ENCODE measurements around the gene DIS3L2. TPM values are rescaled to one million over a fixed set of nuclear protein-coding genes. Genes with fewer than 3 reads are reported as not detected.

The DIS3L2 gene
- total and polyA plus RNA-seq, 2 of the 4 experiments (the other 2 are of a cell fraction) = 14.7 to 19.2 TPM

DNA sequence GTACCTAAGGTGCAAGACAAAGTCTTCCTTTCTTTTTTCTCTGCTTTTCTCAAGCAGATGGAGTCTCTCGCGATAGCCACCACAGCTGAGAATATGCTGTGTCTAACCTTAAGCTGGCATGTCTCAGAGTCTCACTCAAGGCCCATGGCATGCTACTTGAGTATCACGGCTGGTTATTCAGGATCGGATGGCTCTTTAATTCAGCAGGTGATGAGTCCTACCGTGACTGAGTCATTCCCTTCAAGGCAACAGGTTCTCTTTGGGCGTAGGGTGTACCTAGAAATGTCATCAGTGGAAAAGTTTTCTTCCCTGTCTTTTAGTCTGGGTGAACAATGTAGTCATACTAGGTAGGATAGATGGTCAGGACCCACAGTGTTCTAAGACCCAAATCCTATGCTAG, 136.2 kb downstream of the DIS3L2 start:
- TF ChIP-seq RAD21 (IDR thresholded peaks at IDR 0.05; ENCODE audit: low read length) (no peak), BHLHE40 (IDR thresholded peaks at IDR 0.05; ENCODE audit: low read depth, low read length) (no peak), MAFK (IDR thresholded peaks at IDR 0.05; ENCODE audit: low read depth, low read length) (no peak), SMC3 (IDR thresholded peaks at IDR 0.05; ENCODE audit: low read depth, low read length) (no peak), MXI1 (IDR thresholded peaks at IDR 0.05; ENCODE audit: borderline replicate concordance, low read depth, low read length) (no peak), CEBPB (IDR thresholded peaks at IDR 0.05; ENCODE audit: low read depth, low read length) (no peak), MAZ (IDR thresholded peaks at IDR 0.05; ENCODE audit: borderline replicate concordance, low read depth, low read length) (no peak), RCOR1 (IDR thresholded peaks at IDR 0.05; ENCODE audit: insufficient replicate concordance, low read length) (no peak), FOS (IDR thresholded peaks at IDR 0.05; ENCODE audit: low read depth, low read length) (no peak), CHD1 (IDR thresholded peaks at IDR 0.05; ENCODE audit: low read depth, low read length) (no peak), POLR2A (IDR thresholded peaks at IDR 0.05; ENCODE audit: low read depth, low read length) (no peak), RFX5 (IDR thresholded peaks at IDR 0.05; ENCODE audit: low read depth, low read length) (no peak), NFE2L2 (IDR thresholded peaks at IDR 0.05; ENCODE audit: low read depth, low read length) (no peak)
- TF ChIP-seq, protein P1, sequence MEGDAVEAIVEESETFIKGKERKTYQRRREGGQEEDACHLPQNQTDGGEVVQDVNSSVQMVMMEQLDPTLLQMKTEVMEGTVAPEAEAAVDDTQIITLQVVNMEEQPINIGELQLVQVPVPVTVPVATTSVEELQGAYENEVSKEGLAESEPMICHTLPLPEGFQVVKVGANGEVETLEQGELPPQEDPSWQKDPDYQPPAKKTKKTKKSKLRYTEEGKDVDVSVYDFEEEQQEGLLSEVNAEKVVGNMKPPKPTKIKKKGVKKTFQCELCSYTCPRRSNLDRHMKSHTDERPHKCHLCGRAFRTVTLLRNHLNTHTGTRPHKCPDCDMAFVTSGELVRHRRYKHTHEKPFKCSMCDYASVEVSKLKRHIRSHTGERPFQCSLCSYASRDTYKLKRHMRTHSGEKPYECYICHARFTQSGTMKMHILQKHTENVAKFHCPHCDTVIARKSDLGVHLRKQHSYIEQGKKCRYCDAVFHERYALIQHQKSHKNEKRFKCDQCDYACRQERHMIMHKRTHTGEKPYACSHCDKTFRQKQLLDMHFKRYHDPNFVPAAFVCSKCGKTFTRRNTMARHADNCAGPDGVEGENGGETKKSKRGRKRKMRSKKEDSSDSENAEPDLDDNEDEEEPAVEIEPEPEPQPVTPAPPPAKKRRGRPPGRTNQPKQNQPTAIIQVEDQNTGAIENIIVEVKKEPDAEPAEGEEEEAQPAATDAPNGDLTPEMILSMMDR (conservative IDR thresholded peaks at IDR 0.05; ENCODE audit: low read depth, low read length) = no peak
- TF ChIP-seq, protein P2, sequence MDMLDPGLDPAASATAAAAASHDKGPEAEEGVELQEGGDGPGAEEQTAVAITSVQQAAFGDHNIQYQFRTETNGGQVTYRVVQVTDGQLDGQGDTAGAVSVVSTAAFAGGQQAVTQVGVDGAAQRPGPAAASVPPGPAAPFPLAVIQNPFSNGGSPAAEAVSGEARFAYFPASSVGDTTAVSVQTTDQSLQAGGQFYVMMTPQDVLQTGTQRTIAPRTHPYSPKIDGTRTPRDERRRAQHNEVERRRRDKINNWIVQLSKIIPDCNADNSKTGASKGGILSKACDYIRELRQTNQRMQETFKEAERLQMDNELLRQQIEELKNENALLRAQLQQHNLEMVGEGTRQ (IDR thresholded peaks at IDR 0.05; ENCODE audit: low read depth, low read length) = no peak
- WGBS, 2 experiments (ENCODE audit: extremely low coverage in 2 of 2, insufficient read length in 1 of 2) = 100% methylated on average over 3 of the region's 6 CpGs; no CpG with 5 or more reads in 1 of the 2 experiments
- POLR2A ChIA-PET (ENCODE audit: unreplicated experiment) = no interaction called here

More for the DNA sequence above, 136.2 kb downstream of the DIS3L2 start:
- Histone ChIP-seq H4K91ac (ENCODE audit: insufficient read depth, low read depth, low read length) (no peak overlapping the region), H2AK5ac (ENCODE audit: low read depth, low read length) (no peak overlapping the region), H3K79me1 (ENCODE audit: low read depth in 1 of 2, low read length in 2 of 2) (peaks cover 3 to 5% of the 10 kb centered on the region in 2 experiments; a peak in 1 of 4 replicates), H3K9me3 (ENCODE audit: control insufficient read depth, insufficient read depth, low read length) (no peaks in the 10 kb centered on the region; the same call in 1 of the 2 replicates), H2BK15ac (ENCODE audit: low read depth, low read length) (no peak overlapping the region), H4K5ac (ENCODE audit: low read depth, low read length) (no peak overlapping the region), H4K20me1 (ENCODE audit: insufficient read depth, low read length) (no peaks in the 10 kb centered on the region), H2BK120ac (ENCODE audit: low read depth, low read length) (no peak overlapping the region), H3K56ac (ENCODE audit: extremely low read depth, insufficient read depth, low read length) (no peak overlapping the region), H4K8ac (ENCODE audit: low read depth in 2 of 2, low read length in 2 of 2) (no peak overlapping the region), H3K36me3 (ENCODE audit: control insufficient read depth, insufficient read depth, low read length) (no peaks in the 10 kb centered on the region), H3K4me3 (ENCODE audit: insufficient read depth, low read depth, low read length) (no peak overlapping the region), H3K4me2 (ENCODE audit: low read depth, low read length) (no peak overlapping the region), H2BK5ac (ENCODE audit: low read depth, low read length, poor library complexity, severe bottlenecking) (no peak overlapping the region), H3K23ac (ENCODE audit: low read depth, low read length) (no peak overlapping the region), H3K9me1 (ENCODE audit: insufficient read depth, low read length) (no peaks in the 10 kb centered on the region), H3K27ac (ENCODE audit: insufficient read depth, low read length) (no peak overlapping the region), H2BK20ac (ENCODE audit: low read depth, low read length) (no peak overlapping the region), H3K18ac (ENCODE audit: low read depth, low read length) (no peak overlapping the region), H3K27me3 (ENCODE audit: control insufficient read depth, insufficient read depth, low read length) (no peaks in the 10 kb centered on the region), H3K4me1 (ENCODE audit: control insufficient read depth, insufficient read depth, low read length) (no peaks in the 10 kb centered on the region), H3K14ac (replicated peaks; ENCODE audit: low read depth, low read length) (no peak overlapping the region), H3K9ac (ENCODE audit: low read depth, low read length) (no peak overlapping the region), H2AK9ac (replicated peaks; ENCODE audit: low read depth, low read length, poor library complexity) (no peak overlapping the region), H3K4ac (ENCODE audit: low read depth, low read length) (no peak overlapping the region), H2AFZ (replicated peaks; ENCODE audit: low read length, poor library complexity) (no peak overlapping the region)
- in situ Hi-C loops (cut with MboI; ENCODE audit: low sequenced_read_pairs) (no loop called here), dilution Hi-C loops (cut with HindIII; ENCODE audit: low sequenced_read_pairs, unreplicated experiment) (no loop called here), intact Hi-C loops (cut with micrococcal nuclease) (no loop called here)
- no TSS peak for BruUV-seq (replicated peaks)
- ATAC-seq (ENCODE audit: low read depth) = no peak
- CTCF ChIA-PET = no interaction called here
- no peak for DNase-seq
